HepG2 (cell line): ENCODE measurements around the gene ATRIP. TPM values are rescaled to one million over a fixed set of nuclear protein-coding genes. Genes with fewer than 3 reads are reported as not detected.

Experiments used
- FOXA1 ChIP-seq, 2 experiments: fragments of 450-650 bp in 1 of 2; sonication (generic) in 1 of 2; formaldehyde crosslinking in 1 of 2; IDR thresholded peaks; 2 replicates each; pipeline versions ENCODE4 v1.4.0 to v1.6.1; 2016 to 2020; ENCODE audit warnings: missing genetic modification reagents in 1 of 2
- MLLT10 ChIP-seq: sonication (generic); formaldehyde crosslinking; IDR thresholded peaks from 2 replicates; pipeline ENCODE4 v1.4.0; 2020; ENCODE audit warnings: missing genetic modification reagents
- PCBP1 ChIP-seq: fragments of 200-400 bp; formaldehyde crosslinking; IDR thresholded peaks from 2 replicates; pipeline ENCODE4 v1.6.1; 2017; ENCODE audit warnings: mild to moderate bottlenecking, low read depth, low read length, borderline replicate concordance
- SUZ12 ChIP-seq: fragments of 150-350 bp; IDR thresholded peaks from 2 replicates; pipeline ENCODE4 v1.6.1; 2014; ENCODE audit warnings: low read depth, low read length
- TBP ChIP-seq: sonication (generic); formaldehyde crosslinking; IDR thresholded peaks from 2 replicates; pipeline ENCODE4 v1.5.0; 2020; ENCODE audit warnings: missing genetic modification reagents
- TEF ChIP-seq: sonication (generic); formaldehyde crosslinking; IDR thresholded peaks from 2 replicates; pipeline ENCODE4 v1.5.0; 2020; ENCODE audit warnings: missing genetic modification reagents
- ZBTB46 ChIP-seq: sonication (generic); formaldehyde crosslinking; IDR thresholded peaks from 2 replicates; pipeline ENCODE4 v1.4.0; 2020; ENCODE audit warnings: mild to moderate bottlenecking, missing genetic modification reagents, borderline replicate concordance
- ZFP91 ChIP-seq: sonication (generic); formaldehyde crosslinking; IDR thresholded peaks from 2 replicates; pipeline ENCODE4 v1.9.0; 2022; ENCODE audit warnings: missing genetic modification reagents, mild to moderate bottlenecking, borderline replicate concordance
- ZNF138 ChIP-seq: sonication (generic); formaldehyde crosslinking; IDR thresholded peaks from 2 replicates; pipeline ENCODE4 v1.5.0; 2020; ENCODE audit warnings: mild to moderate bottlenecking, low read depth, missing genetic modification reagents
- ZNF18 ChIP-seq: sonication (generic); formaldehyde crosslinking; IDR thresholded peaks from 2 replicates; pipeline ENCODE4 v1.8.0; 2022; ENCODE audit warnings: mild to moderate bottlenecking, missing genetic modification reagents; ENCODE audit not compliant: insufficient replicate concordance
- ZNF180 ChIP-seq: sonication (generic); formaldehyde crosslinking; IDR thresholded peaks from 2 replicates; pipeline ENCODE4 v1.4.0; 2020; ENCODE audit warnings: low read depth, missing genetic modification reagents, borderline replicate concordance
- ZNF280B ChIP-seq: sonication (generic); formaldehyde crosslinking; IDR thresholded peaks from 2 replicates; pipeline ENCODE4 v1.5.0; 2020; ENCODE audit warnings: missing genetic modification reagents, mild to moderate bottlenecking, borderline replicate concordance
- ZNF414 ChIP-seq: sonication (generic); formaldehyde crosslinking; IDR thresholded peaks from 2 replicates; pipeline ENCODE4 v1.5.0; 2020; ENCODE audit warnings: missing genetic modification reagents
- ZNF512B ChIP-seq: sonication (generic); formaldehyde crosslinking; IDR thresholded peaks from 2 replicates; pipeline ENCODE4 v1.5.1; 2020; ENCODE audit warnings: missing genetic modification reagents, mild to moderate bottlenecking, borderline replicate concordance
- polyA plus RNA-seq, 8 experiments: library from polyadenylated mRNA; depleted of rRNA in 3 of 8; stranded (reverse) in 7 of 8; unstranded in 1 of 8; fragments of >200 nt; fragmentation: Illumina TruSeq in 4 of 8; extraction: Trizol in 4 of 8; gene quantifications; 2 replicates each; pipeline versions ENCODE4 v1.2.1 to v1.2.3, GENCODE V29; 2011 to 2016; ENCODE audit warnings: low read depth in 4 of 8, missing spikeins in 1 of 8, mixed read lengths in 1 of 8; ENCODE audit not compliant: insufficient read depth in 1 of 8
- total RNA-seq, 5 experiments: library from RNA; depleted of rRNA; stranded (reverse); fragments of >200 nt; fragmentation: Illumina TruSeq; extraction: Trizol; gene quantifications; 2 replicates each; pipeline ENCODE4 v1.2.3, GENCODE V29; 2016; ENCODE audit warnings: low read depth in 1 of 5

ATRIP gene
- total and polyA plus RNA-seq, 2 of the 13 experiments (the other 11 are each of a cell fraction or from before 2014, with no cell fraction given) = 5.1 to 12.5 TPM

GRCh38 chr3:48428572-48429316 is 17.8 kb upstream of the ATRIP start (continued):
- TF ChIP-seq ZNF414 (CRISPR knock-in tag) = no peak
- no peak for TF ChIP-seq ZNF512B (CRISPR knock-in tag)
- TF ChIP-seq ZFP91 (CRISPR knock-in tag) = 0 out of 2 replicates have a peak, but pooled peaks have one; percentile 38
- TF ChIP-seq FOXA1 (IDR thresholded peaks at IDR 0.05) = no peak
- no peak for TF ChIP-seq FOXA1 (CRISPR knock-in tag; IDR thresholded peaks at IDR 0.05)
- TF ChIP-seq PCBP1 = no peak
- TF ChIP-seq ZNF138 (CRISPR knock-in tag) = 0 out of 2 replicates have a peak, but pooled peaks have one; percentile 27
- TF ChIP-seq TEF (CRISPR knock-in tag) = no peak
- no peak for TF ChIP-seq ZNF180 (CRISPR knock-in tag)
- no peak for TF ChIP-seq ZNF18 (CRISPR knock-in tag)
- TF ChIP-seq MLLT10 (CRISPR knock-in tag) = no peak
- TF ChIP-seq ZNF280B (CRISPR knock-in tag) = no peak
- no peak for TF ChIP-seq SUZ12
- no peak for TF ChIP-seq ZBTB46 (CRISPR knock-in tag)
- no peak for TF ChIP-seq TBP
